Kidney glomerular epithelial cell (primary cell): Measurements from ENCODE around the gene DLL1.
A peak's percentile ranks its signal among the peaks of the same experiment; 100 is the strongest.

Experiments used
- DNase-seq: peaks from one replicate; lab custom pipeline; 2025; lab: John Stamatoyannopoulos, UW

DLL1 gene

DNA sequence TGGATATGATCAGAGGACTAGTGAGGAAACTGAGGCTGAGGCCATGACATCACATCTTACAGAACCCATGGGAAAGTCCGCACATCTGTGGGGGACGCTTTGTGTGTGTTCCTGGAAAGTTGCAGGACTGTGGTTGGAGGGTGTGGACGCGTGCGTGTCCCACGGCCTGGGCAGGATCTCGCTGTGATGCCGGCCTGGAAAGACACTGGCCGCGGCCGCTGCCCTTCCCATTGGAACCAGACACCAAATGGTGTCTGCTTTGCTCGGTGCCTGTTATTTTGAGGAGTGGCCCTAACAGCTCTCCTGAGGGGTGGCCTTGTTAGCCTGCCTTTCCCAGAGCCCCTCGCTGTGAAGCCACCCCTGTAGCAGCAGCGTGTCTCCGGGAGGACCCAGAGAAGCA, 41.1 kb downstream of the DLL1 start:
- DNase-seq, result no peak

DNA sequence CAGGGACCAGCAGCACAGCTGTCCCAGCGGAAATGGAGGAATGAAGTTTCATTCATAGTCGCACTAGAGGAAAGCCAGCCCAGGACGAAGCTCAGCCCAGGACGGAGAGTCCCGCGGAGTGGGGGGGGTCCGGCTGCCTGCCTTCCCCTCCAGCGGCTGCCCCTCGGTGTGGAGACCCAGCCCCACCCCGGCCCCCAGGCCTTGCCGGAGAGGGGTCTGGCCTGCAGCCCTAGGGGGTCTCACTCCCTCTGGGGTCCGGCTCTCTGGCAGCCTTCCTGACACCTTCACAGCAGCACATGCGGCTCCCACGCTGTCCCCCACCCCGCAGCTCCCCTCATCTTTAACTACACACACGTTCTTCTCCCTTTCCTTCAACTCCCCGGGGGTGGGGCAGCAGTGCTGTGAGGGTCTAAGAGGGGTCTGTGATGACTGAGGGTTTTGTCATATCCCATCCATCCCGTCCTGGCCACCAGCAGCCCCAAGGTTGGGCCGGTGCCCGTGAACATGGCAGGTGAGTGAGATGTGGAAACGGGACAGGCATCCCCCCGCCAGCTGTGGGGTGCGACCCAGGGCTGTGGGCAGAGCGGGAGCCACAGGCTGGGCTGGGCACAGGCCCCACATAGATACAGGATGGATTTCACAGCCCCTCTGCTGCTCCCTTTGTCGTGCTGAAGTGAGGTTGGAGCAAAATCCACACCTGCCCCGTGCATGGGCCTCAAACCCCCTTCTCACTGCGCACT, 41.8 kb downstream of the DLL1 start:
- no peak for DNase-seq

DNA sequence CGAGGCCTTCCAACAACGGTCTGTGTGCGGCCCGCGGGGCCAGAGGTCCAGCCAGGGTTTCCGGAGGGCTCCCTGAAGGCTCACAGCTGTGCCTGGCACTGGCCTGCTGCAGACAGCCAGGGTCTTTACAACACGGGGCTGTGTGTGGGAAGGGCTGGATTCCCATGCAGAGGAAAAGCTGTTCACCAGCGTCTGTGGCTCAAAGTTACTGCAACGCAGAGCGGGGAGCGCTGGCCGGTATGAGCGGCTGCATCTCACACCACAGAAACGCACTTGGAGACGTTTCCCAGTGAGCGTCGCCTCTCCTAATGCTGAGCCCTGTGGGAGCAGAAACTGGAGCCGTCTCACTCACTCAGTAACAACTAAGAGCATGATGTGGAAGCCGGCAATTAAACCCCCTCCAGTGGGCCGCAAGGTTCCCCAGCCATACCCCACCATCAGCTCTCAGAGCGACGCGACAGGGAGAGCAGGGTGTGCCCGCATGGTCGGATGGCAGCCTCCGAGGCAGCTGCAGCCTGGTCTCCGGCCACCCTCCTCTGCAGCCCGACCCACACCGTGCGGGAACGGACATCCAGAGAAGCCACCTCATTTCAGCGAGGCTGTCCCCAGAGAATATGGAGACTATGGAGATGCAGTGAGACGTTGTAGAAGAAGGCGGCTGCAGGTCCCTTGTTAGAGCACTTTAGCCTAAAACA, 42.6 kb downstream of the DLL1 start:
- no peak for DNase-seq

DNA sequence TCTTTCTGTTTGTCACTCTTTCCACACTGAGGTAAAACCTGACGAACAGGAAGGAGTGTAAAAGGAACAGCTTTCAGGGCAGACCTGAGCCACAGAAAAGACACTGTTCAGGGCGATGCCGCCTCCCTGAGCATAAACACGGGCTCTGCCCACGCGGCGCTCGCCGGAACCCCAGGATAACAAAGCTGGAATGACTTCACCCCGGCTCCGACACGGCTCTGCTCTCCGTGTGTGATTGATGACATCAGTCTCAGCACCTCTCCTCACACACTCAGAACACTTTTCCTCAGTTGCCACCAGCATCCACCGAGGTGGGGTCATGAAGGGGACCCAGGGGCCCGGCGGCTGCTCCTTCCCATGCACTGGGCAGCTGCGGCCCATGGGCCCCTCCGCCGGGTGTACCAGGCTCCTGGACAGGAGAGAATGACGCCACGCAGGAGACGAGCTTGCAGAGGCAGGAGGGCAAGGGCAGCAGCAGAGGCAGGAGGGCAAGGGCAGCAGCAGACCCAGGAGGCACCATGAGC, 43.6 kb downstream of the DLL1 start:
- DNase-seq, result peak; percentile 16

DNA sequence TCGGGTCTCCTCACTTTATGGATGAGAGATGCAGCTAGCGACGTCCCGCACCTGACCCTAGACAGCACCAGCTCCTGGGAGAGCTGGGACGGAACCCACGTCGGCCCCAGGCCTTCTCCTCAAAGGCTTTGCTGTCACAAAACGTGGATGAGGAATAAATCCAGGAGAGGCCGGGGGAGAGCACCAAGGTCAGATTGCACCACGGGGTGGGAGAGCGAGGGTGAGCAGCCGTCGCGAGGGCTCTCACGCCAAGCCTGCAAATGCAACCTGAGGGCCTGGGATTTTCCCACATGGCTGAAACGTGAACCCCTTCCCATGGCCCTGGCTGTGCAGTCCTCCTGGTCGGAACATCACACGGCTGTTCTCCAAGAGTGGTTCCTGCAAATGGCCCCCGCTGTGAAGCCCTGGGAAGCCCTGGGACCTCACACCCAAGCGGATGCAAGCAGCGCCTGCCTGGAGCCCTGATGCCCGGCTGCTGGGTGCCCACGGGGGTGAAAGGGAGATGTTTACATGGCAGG, 45.3 kb downstream of the DLL1 start:
- DNase-seq, result no peak

DNA sequence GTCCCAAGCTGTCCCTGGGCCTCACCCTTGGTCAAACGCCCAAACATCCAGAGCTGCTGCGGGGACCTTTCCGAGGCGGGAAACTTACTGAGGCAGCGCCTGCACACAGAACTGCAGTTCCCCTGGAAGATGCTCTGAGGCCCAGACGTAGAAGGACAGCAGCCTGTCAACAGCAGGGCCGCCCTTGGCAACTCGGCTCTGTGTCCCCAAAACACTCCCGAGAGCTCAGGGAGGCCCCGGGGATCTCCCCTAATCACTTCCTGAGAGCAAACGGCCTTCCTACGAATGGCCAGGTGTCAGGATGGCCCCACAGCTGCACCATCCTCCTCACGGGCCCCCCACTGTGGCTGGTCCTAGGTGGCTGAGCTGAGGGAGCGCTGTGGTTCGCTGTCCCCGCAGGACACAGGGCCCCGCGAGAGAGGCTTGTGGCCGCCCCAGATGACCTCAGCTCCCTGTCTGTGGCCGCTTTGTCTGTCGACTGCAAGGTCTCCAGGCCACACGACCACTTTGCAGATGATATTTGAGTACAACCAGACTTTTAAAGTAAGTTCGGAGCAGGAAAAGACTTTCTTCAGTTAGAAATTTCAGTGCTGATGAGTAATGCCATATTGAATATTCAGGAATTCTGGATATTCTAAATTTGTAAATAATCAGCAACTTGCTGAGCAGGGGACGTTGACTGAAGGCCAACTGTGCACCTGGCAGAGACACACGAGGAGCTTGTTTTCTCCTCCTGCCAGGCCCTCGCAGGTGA, 46.0 kb downstream of the DLL1 start:
- DNase-seq, result no peak

DNA sequence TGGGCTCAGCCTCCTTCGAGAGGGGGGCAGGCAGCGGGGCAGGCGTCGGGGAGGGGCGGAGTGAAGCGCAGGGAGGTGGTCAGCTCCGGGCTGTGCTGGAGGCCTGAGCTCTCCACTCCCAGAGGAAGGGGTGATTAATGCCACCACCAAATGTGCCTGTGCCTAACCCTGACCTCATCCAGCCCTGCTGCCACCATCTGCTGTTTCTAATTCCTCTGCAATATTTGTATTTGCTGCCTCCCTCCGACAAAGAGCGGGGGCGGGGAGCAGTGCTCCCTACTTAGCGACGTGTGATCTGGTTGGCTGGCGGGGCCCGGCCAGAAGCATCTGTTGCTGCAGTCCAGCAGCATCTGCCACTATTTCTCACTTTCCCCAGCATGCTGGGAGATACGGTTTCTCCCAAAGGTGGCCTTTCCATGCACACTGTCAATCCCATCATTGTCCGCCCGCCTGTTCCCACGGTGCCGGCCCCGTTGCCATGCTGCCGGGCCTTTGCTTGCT, 47.0 kb downstream of the DLL1 start:
- no peak for DNase-seq

DNA sequence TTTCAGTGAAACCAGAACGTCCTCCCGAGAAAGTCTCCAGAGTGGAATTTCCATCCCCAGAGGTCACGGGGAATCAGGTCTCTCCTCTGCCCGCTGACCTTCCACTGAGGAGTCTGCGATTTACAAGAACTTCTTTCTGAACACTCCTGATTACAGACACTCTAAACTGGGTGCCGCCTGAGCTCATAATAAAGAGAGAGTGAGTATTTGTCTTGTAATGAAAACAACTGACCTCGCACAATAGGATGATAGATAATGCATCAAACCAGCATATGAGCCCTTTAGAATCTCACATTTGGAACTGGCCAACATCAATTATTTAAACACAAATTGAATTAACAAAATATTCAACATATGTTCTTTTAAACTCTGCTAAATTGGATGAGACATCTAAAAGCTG, 47.5 kb downstream of the DLL1 start:
- DNase-seq, result no peak

DNA sequence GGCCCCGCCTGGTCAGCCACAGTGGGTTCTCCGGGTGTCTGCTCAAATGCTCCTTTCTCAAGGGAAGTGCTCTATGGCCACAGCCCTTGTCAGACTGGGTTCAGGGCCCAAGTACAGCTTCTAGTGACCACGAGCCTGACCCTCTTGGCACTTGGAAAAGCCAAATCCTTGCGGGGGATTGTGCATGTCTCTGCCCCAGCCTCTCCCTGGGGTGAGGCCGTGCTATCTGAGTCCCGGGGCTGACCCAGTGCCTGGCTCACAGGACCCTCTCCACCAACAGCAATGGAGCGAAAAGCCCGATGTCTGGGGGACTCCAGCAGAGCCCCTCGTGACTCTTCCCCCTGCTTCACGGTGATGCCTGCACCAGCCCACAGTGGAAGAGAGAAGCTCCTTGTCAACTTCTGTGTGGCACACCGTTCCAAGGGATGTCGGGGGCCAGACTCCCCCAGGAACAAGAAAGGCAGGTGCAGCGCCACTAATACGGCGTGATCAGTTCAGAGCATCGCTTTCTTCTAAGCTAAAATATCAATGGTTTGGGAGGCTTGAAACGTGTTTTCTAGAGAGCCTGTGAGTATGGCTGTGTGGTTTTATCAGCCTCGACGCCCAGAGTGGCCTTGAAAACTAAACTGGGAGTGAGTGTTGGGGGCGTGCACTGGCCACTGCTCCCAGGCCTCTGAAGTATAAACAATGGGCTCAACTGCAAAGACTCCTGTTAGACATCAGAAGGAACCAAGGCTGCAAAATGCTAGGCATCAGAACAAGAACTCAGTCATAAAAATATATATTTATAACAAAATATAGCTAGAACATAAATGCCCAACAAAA, 51.9 kb downstream of the DLL1 start:
- DNase-seq, result no peak

DNA sequence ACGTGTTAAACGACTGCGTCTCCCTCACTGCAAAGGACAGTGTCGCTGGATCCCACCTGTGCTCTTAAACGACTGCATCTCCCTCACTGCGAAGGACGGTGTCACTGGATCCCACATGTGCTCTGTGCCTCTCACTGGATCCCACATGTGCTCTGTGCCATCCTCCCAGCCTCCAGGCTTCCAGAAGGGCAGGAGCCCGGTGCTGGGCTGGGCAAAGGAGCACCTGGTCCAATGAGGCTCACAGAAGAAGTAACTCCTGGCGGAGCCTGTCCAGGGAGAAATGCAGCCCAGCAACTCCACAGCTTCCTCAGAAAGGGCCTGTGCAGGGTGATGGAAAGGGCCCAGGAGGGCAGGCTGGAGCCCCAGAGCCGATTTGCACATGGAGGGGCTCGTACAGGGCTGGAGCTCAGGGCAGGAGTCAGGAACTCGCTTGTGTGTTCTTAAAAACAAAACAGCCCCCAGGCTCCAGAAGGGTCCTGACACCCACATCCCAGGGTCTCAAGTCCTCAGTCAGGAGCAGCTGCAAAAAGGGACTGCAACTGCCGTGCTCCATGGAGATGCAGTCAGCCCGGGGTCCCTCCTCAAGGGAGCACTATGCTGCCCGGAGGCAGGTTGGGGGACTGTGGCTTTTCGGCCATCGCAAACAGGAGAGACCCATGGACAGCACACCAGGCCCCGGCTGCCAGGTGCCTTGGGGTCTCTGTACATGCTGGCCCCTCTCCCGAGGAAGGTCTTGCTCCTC, 52.7 kb downstream of the DLL1 start:
- DNase-seq, result no peak

DNA sequence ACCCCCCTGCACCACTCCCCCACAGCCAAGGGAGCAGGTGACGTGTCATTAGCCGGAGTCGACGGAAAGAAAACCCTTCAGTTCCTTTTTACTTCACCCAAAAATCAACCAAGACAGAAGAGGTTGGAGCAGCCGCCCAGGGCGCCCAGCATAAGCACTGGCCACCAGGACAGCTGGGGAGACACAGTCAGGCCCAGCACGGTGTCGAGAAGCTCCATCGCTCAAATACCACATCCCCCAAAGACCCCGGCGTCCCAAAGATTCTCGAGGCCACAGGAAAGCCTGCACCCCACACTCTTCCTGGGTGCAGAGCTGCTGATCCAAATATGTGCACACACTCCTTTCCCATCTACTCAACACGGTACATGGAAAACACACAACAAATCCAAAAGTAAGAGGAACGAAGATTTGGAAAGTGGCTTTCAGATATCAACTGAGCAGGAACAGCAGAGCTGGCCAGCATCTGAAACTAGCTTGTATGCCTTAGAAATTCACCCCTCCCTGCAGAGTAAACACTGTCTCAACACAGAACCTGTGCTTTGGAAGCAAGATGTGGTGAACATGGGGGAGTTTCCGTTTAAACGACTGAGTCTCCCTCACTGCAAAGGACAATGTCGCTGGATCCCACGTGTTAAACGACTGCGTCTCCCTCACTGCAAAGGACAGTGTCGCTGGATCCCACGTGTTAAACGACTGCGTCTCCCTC, 54.6 kb downstream of the DLL1 start:
- DNase-seq, result no peak

DNA sequence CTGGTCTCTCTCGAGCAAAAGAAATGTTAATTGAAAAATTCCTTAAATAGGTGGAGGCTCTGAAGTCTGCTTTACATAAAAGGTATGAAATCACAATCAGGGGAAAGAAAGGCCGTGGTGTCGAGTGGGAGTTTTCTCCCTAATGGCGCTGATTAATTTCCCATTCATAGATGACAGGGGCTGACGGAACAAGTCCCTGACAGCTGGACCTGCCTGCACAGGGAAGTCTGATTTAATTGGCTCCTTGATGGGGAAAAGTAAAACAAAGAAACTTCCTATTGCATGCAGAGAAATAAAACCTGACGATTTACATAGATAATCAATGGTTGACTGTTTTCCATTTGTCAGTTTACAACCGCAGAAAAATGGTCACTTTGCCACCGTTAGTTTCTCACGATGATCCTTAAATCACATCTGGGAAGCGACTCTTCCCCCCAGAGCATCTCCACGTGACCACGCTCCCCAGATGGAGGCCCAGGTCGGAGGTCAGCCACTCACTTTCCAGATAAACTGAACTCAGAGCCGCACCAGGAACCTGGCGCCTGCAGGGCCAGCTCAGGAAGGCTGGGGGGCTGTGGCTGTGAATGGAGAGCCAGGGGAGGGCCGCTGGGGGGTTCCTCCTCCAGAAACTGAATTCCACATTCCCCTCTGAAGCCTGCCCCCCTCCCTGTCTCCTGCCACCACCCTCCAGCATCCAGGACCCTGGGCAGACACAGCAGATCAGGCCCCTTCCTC, 55.3 kb downstream of the DLL1 start:
- no peak for DNase-seq

DNA sequence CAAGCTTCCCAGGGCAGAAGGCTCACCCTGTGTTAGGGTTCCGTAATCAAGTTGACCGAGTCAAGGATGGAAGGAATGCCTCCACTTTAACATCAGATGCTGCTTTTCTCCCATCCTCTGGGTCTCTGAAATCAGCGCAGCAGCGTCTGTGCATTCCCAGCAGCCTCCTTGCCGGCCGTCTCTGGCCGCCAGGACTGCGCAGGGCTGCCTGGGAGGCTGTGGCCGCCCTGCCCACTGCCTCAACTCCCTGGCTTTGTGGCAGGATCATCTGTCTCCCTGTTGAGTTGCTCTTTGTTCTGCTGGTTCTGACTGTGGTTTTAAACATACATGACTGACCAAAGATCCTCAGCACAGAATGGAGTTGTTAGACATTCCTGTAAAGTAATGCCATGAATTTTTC, 56.5 kb downstream of the DLL1 start:
- no peak for DNase-seq

DNA sequence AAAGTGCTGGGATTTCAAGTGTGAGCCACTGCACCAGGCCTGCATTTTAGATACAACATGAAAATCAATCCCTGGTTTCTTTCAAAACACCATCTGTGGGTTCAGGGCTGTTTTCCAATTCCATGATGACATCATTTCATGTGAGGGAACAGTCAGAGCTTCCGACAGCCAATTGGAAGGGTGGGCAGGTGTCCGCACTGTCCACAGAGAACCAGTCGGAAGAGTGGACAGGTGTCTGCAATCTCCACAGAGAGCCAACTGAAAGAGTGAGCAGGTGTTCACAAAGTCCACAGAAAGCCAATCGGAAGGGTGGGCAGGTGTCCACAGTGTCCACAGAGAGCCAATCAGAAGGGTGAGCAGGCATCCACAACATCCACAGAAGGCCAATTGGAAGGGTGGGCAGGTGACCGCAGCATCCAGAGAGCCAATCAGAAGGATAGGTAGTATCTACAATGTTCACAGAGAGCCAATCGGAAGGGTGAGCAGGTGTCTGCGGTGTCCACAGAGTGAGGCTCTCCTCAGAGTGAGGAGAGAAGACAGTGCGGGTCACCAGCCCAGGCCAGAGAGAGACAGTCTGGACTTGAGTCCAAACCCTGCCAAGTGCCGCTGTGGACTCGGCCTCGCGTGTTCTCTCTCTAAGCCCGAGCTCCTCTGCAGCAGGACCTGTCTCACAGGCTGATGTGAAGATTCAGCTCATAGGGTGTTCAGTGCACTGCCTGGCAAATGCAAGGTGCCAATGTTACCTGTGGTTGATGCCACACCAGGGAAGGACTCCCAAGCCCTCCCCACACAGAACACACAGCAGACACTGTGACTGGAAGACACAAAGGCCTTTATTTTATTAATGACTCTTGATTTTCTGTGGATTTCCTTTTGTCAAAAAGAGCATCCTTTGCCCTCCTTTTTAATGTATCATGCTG, 57.3 kb downstream of the DLL1 start:
- no peak for DNase-seq
